OCI-LY1 (cell line): ENCODE data around the gene SELENOW.

Source experiments
- H2AFZ ChIP-seq: fragments of 200-600 bp; sonication (generic), shearing (Covaris generic); 2 replicates; pipeline ENCODE4 v1.6.0; 2014; ENCODE audit warnings: antibody characterized with exemption, mild to moderate bottlenecking, low read length
- H3F3A ChIP-seq: fragments of 200-600 bp; sonication (generic), shearing (Covaris generic); 2 replicates; pipeline ENCODE4 v1.6.0; 2014; ENCODE audit warnings: mild to moderate bottlenecking, antibody characterized with exemption, low read length, moderate library complexity; ENCODE audit not compliant: insufficient read depth
- H3K27ac ChIP-seq: fragments of 200-600 bp; sonication (generic); 2 replicates; pipeline ENCODE4 v1.5.1; 2014; ENCODE audit warnings: low read length, mixed run types, mild to moderate bottlenecking, low read depth; ENCODE audit not compliant: poor library complexity, severe bottlenecking
- H3K27me3 ChIP-seq: fragments of 200-600 bp; sonication (generic); 2 replicates; pipeline ENCODE4 v1.6.0; 2014; ENCODE audit warnings: antibody characterized with exemption, mild to moderate bottlenecking, low read length, moderate library complexity; ENCODE audit not compliant: insufficient read depth
- H3K36me3 ChIP-seq: fragments of 200-600 bp; sonication (generic); 2 replicates; pipeline ENCODE4 v1.6.1; 2014; ENCODE audit warnings: mild to moderate bottlenecking, antibody characterized with exemption, low read length, moderate library complexity, mixed read lengths; ENCODE audit not compliant: insufficient read depth
- H3K4me1 ChIP-seq: fragments of 200-600 bp; sonication (generic); 2 replicates; pipeline ENCODE4 v1.5.1; 2014; ENCODE audit warnings: mild to moderate bottlenecking, low read length, moderate library complexity; ENCODE audit not compliant: insufficient read depth, severe bottlenecking
- H3K4me2 ChIP-seq: fragments of 200-600 bp; sonication (generic), shearing (Covaris generic); 2 replicates; pipeline ENCODE4 v1.6.1; 2014; ENCODE audit warnings: low read length
- H3K4me3 ChIP-seq: fragments of 200-600 bp; sonication (generic); 2 replicates; pipeline ENCODE4 v1.5.1; 2014; ENCODE audit warnings: low read length, low read depth, mild to moderate bottlenecking, mixed read lengths; ENCODE audit not compliant: poor library complexity, severe bottlenecking
- H3K79me2 ChIP-seq: fragments of 200-600 bp; shearing (Covaris generic); 2 replicates; pipeline ENCODE4 v1.6.1; 2016; ENCODE audit warnings: mixed run types, low read length, mixed read lengths; ENCODE audit not compliant: insufficient read depth
- H3K9ac ChIP-seq: fragments of 200-600 bp; sonication (generic), shearing (Covaris generic); 2 replicates; pipeline ENCODE4 v1.6.1; 2014; ENCODE audit warnings: mild to moderate bottlenecking, low read length, mixed read lengths
- H3K9me2 ChIP-seq: fragments of 200-600 bp; sonication (generic), shearing (Covaris generic); 2 replicates; pipeline ENCODE4 v1.6.1; 2014; ENCODE audit warnings: low read depth, mild to moderate bottlenecking, low read length, mixed read lengths
- H3K9me3 ChIP-seq: fragments of 200-600 bp; shearing (Covaris generic); 2 replicates; pipeline ENCODE4 v1.6.1; 2014; ENCODE audit warnings: low read length, mixed read lengths
- H4K20me1 ChIP-seq: fragments of 200-600 bp; sonication (generic), shearing (Covaris generic); 2 replicates; pipeline ENCODE4 v1.6.0; 2016; ENCODE audit warnings: mild to moderate bottlenecking, low read length; ENCODE audit not compliant: insufficient read depth
- CTCF ChIP-seq: fragments of 200-600 bp; sonication (generic), shearing (Covaris generic); IDR thresholded peaks from 2 replicates; pipeline ENCODE4 v1.5.1; 2017; ENCODE audit warnings: mild to moderate bottlenecking, antibody characterized with exemption, low read length, moderate library complexity, mixed read lengths
- EZH2 ChIP-seq: fragments of 200-600 bp; sonication (generic), shearing (Covaris generic); IDR thresholded peaks from 2 replicates; pipeline ENCODE4 v1.8.0; 2017; ENCODE audit warnings: borderline replicate concordance, mixed run types, mild to moderate bottlenecking, antibody characterized with exemption, low read length, moderate library complexity, mixed read lengths

SELENOW gene

GRCh38 chr19:47760632-47760999, 17.9 kb upstream of the SELENOW start:
- H2AFZ ChIP-seq: no peak overlapping the region
- no peak overlapping the region for H3K27ac ChIP-seq
- no peaks in the 10 kb centered on the region for H3K4me1 ChIP-seq
- H3K9me3 ChIP-seq: no peaks in the 10 kb centered on the region
- H3K27me3 ChIP-seq: no peaks in the 10 kb centered on the region
- TF ChIP-seq EZH2 (no peak), CTCF (no peak)
- H3K9me2 ChIP-seq: no peaks in the 10 kb centered on the region
- no peaks in the 10 kb centered on the region for H3F3A ChIP-seq
- H3K9ac ChIP-seq: no peak overlapping the region
- H4K20me1 ChIP-seq: no peaks in the 10 kb centered on the region
- no peaks in the 10 kb centered on the region for H3K79me2 ChIP-seq
- no peak overlapping the region for H3K4me2 ChIP-seq
- peaks cover 38% of the 10 kb centered on the region for H3K36me3 ChIP-seq
- H3K4me3 ChIP-seq: no peak overlapping the region

- H3K27ac ChIP-seq: no peak overlapping the region
- no peak overlapping the region for H3K9ac ChIP-seq
- TF ChIP-seq EZH2 (no peak), CTCF (no peak)
- peaks cover 29% of the 10 kb centered on the region for H3K36me3 ChIP-seq
- H3K4me1 ChIP-seq: no peaks in the 10 kb centered on the region
- no peaks in the 10 kb centered on the region for H3K9me2 ChIP-seq
- no peak overlapping the region for H2AFZ ChIP-seq
- no peaks in the 10 kb centered on the region for H3K79me2 ChIP-seq
- no peak overlapping the region for H3K4me3 ChIP-seq
- no peak overlapping the region for H3K4me2 ChIP-seq
- H3K27me3 ChIP-seq: no peaks in the 10 kb centered on the region
- H3K9me3 ChIP-seq: no peaks in the 10 kb centered on the region
- no peaks in the 10 kb centered on the region for H3F3A ChIP-seq
- H4K20me1 ChIP-seq: no peaks in the 10 kb centered on the region
Measured at GRCh38 chr19:47761566-47761965, 16.9 kb upstream of the SELENOW start.

- H3K79me2 ChIP-seq: no peaks in the 10 kb centered on the region
- H3F3A ChIP-seq: no peaks in the 10 kb centered on the region
- H3K9me3 ChIP-seq: no peaks in the 10 kb centered on the region
- H3K36me3 ChIP-seq: peaks cover 23% of the 10 kb centered on the region
- H3K9ac ChIP-seq: no peak overlapping the region
- H3K4me3 ChIP-seq: no peak overlapping the region
- TF ChIP-seq CTCF: no peak
- H3K4me1 ChIP-seq: no peaks in the 10 kb centered on the region
- H3K27me3 ChIP-seq: no peaks in the 10 kb centered on the region
- H3K9me2 ChIP-seq: no peaks in the 10 kb centered on the region
- no peak overlapping the region for H3K4me2 ChIP-seq
- H3K27ac ChIP-seq: no peak overlapping the region
- H4K20me1 ChIP-seq: no peaks in the 10 kb centered on the region
- H2AFZ ChIP-seq: no peak overlapping the region
Measured at GRCh38 chr19:47762151-47762550, 16.4 kb upstream of the SELENOW start.
